HepG2 (cell line): ENCODE data around the gene PRKAG1. TPM values are rescaled to one million over a fixed set of nuclear protein-coding genes. Genes with fewer than 3 reads are reported as not detected.

ENCODE experiments used
- EEA1 ChIP-seq: sonication (generic); formaldehyde crosslinking; IDR thresholded peaks from 2 replicates; pipeline ENCODE4 v1.5.1; 2020; ENCODE audit warnings: mild to moderate bottlenecking, missing genetic modification reagents, borderline replicate concordance
- EZH2 ChIP-seq: conservative IDR thresholded peaks from 2 replicates; pipeline ENCODE4 v1.6.1; 2012; ENCODE audit warnings: mild to moderate bottlenecking, low read depth, low read length, moderate library complexity
- GATAD2A ChIP-seq: IDR thresholded peaks from 2 replicates; pipeline ENCODE4 v1.6.1; 2016
- GTF2F1 ChIP-seq: fragments of 150-350 bp; IDR thresholded peaks from 2 replicates; pipeline ENCODE4 v1.6.1; 2014; ENCODE audit warnings: low read length
- HES4 ChIP-seq: sonication (generic); formaldehyde crosslinking; IDR thresholded peaks from 2 replicates; pipeline ENCODE4 v1.9.0; 2021; ENCODE audit warnings: mild to moderate bottlenecking, missing genetic modification reagents, borderline replicate concordance
- HNRNPLL ChIP-seq: fragments of 200-400 bp; formaldehyde crosslinking; IDR thresholded peaks from 2 replicates; pipeline ENCODE4 v1.6.1; 2017; ENCODE audit warnings: mild to moderate bottlenecking, low read depth, low read length; ENCODE audit not compliant: poor library complexity, severe bottlenecking
- REL ChIP-seq: sonication (generic); formaldehyde crosslinking; conservative IDR thresholded peaks from 2 replicates; pipeline ENCODE4 v1.8.0; 2022; ENCODE audit warnings: mild to moderate bottlenecking, missing genetic modification reagents, moderate library complexity
- SETDB1 ChIP-seq: sonication (generic); formaldehyde crosslinking; IDR thresholded peaks from 2 replicates; pipeline ENCODE4 v1.5.1; 2020; ENCODE audit warnings: missing genetic modification reagents, mild to moderate bottlenecking, borderline replicate concordance
- SNRNP70 ChIP-seq: fragments of 200-400 bp; formaldehyde crosslinking; IDR thresholded peaks from 2 replicates; pipeline ENCODE4 v1.6.1; 2017; ENCODE audit warnings: mild to moderate bottlenecking, low read depth, low read length, moderate library complexity
- YEATS4 ChIP-seq: sonication (generic); formaldehyde crosslinking; IDR thresholded peaks from 2 replicates; pipeline ENCODE4 v1.4.0; 2020; ENCODE audit warnings: missing genetic modification reagents, borderline replicate concordance
- ZNF260 ChIP-seq: sonication (generic); formaldehyde crosslinking; IDR thresholded peaks from 2 replicates; pipeline ENCODE4 v1.4.0; 2020; ENCODE audit warnings: missing genetic modification reagents, low read depth, mild to moderate bottlenecking, borderline replicate concordance
- ZNF264 ChIP-seq: sonication (generic); formaldehyde crosslinking; IDR thresholded peaks from 2 replicates; pipeline ENCODE4 v1.4.0; 2020; ENCODE audit warnings: missing genetic modification reagents
- ZNF335 ChIP-seq: sonication (generic); formaldehyde crosslinking; IDR thresholded peaks from 2 replicates; pipeline ENCODE4 v1.4.0; 2020; ENCODE audit warnings: missing genetic modification reagents
- ZNF367 ChIP-seq: sonication (generic); formaldehyde crosslinking; IDR thresholded peaks from 2 replicates; pipeline ENCODE4 v1.4.0; 2020; ENCODE audit warnings: missing genetic modification reagents, borderline replicate concordance
- ZNF543 ChIP-seq: sonication (generic); formaldehyde crosslinking; IDR thresholded peaks from 2 replicates; pipeline ENCODE4 v1.4.0; 2020; ENCODE audit warnings: mild to moderate bottlenecking, missing genetic modification reagents
- ZNF563 ChIP-seq: sonication (generic); formaldehyde crosslinking; IDR thresholded peaks from 2 replicates; pipeline ENCODE4 v1.8.0; 2022; ENCODE audit warnings: mild to moderate bottlenecking, moderate library complexity, missing genetic modification reagents
- ZNF788 ChIP-seq: sonication (generic); formaldehyde crosslinking; IDR thresholded peaks from 2 replicates; pipeline ENCODE4 v1.5.0; 2020; ENCODE audit warnings: mild to moderate bottlenecking, missing genetic modification reagents, borderline replicate concordance
- polyA plus RNA-seq, 8 experiments: library from polyadenylated mRNA; depleted of rRNA in 3 of 8; stranded (reverse) in 7 of 8; unstranded in 1 of 8; fragments of >200 nt; fragmentation: Illumina TruSeq in 4 of 8; extraction: Trizol in 4 of 8; gene quantifications; 2 replicates each; pipeline versions ENCODE4 v1.2.1 to v1.2.3, GENCODE V29; 2011 to 2016; ENCODE audit warnings: low read depth in 4 of 8, missing spikeins in 1 of 8, mixed read lengths in 1 of 8; ENCODE audit not compliant: insufficient read depth in 1 of 8
- total RNA-seq, 5 experiments: library from RNA; depleted of rRNA; stranded (reverse); fragments of >200 nt; fragmentation: Illumina TruSeq; extraction: Trizol; gene quantifications; 2 replicates each; pipeline ENCODE4 v1.2.3, GENCODE V29; 2016; ENCODE audit warnings: low read depth in 1 of 5
- TF ChIP-seq, protein P1 (sequence below): sonication (generic); formaldehyde crosslinking; IDR thresholded peaks from 2 replicates; pipeline ENCODE4 v1.5.0; 2020; ENCODE audit warnings: mild to moderate bottlenecking, missing genetic modification reagents, borderline replicate concordance
- TF ChIP-seq, protein P2 (sequence below): IDR thresholded peaks from 2 replicates; pipeline ENCODE4 v1.6.1; 2012; ENCODE audit warnings: inconsistent platforms
- TF ChIP-seq, protein P3 (sequence below): sonication (generic); formaldehyde crosslinking; IDR thresholded peaks from 2 replicates; pipeline ENCODE4 v1.4.0; 2020; ENCODE audit warnings: missing genetic modification reagents
- TF ChIP-seq, protein P4 (sequence below): sonication (generic); formaldehyde crosslinking; IDR thresholded peaks from 2 replicates; pipeline ENCODE4 v1.4.0; 2020; ENCODE audit warnings: mild to moderate bottlenecking, missing genetic modification reagents
- TF ChIP-seq, protein P5 (sequence below): sonication (generic); formaldehyde crosslinking; IDR thresholded peaks from 2 replicates; pipeline ENCODE4 v1.4.0; 2020; ENCODE audit warnings: mild to moderate bottlenecking, missing genetic modification reagents

Gene PRKAG1
- total and polyA plus RNA-seq, 2 of the 13 experiments (the other 11 are each of a cell fraction or from before 2014, with no cell fraction given): 26.1 to 32.8 TPM

DNA sequence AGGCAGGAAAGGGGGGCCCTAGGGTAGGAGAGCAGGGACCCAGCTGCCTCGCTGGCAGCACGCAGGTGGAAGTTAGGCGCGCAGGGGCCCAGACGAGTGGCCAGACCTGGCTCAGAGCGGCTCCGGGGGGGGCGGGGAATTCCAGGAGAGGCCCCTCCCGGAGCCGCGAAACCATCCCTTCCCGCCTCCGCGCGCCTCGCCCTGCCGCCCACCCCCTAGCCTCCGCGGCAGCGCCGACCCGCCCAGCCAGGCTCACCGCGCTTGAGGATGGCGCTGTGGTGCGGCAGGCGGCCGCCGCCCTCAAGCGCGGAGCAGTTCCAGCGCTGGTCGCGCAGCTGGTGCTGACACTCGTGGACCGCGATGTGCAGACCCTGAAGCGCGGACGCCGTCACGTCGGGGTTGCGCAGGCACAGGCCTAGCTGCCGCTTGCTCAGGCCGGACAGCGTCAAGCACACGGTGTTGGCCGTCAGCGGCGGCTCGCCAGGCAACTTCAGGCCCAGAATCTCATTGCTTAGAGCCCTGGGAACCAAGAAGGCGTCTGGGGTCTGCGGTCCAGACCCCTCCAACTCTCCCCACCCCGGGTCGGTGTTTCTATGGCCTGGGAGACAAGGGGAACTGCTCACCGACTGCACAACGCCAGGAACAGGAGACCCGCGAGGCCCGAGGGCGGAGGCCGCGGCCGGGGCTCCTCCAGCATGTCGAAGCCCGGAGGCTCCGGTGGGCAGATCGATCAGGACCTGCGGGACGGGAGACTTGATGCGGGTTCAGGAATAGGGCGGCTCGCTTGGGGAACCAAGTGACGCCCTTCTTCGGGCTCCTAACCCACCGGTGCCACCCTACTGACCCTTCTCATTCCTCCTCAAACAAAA is 48.5 kb downstream of the PRKAG1 start (continued):
- TF ChIP-seq ZNF367 (no peak), ZNF264 (no peak), ZNF563 (0 out of 2 replicates have a peak, but pooled peaks have one; percentile 33), SETDB1 (no peak), SNRNP70 (no peak), YEATS4 (CRISPR knock-in tag) (no peak), HNRNPLL (peak; percentile 89), GTF2F1 (no peak), EEA1 (CRISPR knock-in tag) (no peak), REL (no peak), HES4 (CRISPR knock-in tag) (no peak), ZNF260 (no peak), ZNF543 (peak; percentile 19; the same call in 1 of the 2 replicates), GATAD2A (no peak), EZH2 (peak; percentile 81; the same call in 1 of the 2 replicates), ZNF788 (CRISPR knock-in tag) (peak; percentile 49; the same call in 1 of the 2 replicates), ZNF335 (CRISPR knock-in tag) (no peak)
- TF ChIP-seq, protein P1, sequence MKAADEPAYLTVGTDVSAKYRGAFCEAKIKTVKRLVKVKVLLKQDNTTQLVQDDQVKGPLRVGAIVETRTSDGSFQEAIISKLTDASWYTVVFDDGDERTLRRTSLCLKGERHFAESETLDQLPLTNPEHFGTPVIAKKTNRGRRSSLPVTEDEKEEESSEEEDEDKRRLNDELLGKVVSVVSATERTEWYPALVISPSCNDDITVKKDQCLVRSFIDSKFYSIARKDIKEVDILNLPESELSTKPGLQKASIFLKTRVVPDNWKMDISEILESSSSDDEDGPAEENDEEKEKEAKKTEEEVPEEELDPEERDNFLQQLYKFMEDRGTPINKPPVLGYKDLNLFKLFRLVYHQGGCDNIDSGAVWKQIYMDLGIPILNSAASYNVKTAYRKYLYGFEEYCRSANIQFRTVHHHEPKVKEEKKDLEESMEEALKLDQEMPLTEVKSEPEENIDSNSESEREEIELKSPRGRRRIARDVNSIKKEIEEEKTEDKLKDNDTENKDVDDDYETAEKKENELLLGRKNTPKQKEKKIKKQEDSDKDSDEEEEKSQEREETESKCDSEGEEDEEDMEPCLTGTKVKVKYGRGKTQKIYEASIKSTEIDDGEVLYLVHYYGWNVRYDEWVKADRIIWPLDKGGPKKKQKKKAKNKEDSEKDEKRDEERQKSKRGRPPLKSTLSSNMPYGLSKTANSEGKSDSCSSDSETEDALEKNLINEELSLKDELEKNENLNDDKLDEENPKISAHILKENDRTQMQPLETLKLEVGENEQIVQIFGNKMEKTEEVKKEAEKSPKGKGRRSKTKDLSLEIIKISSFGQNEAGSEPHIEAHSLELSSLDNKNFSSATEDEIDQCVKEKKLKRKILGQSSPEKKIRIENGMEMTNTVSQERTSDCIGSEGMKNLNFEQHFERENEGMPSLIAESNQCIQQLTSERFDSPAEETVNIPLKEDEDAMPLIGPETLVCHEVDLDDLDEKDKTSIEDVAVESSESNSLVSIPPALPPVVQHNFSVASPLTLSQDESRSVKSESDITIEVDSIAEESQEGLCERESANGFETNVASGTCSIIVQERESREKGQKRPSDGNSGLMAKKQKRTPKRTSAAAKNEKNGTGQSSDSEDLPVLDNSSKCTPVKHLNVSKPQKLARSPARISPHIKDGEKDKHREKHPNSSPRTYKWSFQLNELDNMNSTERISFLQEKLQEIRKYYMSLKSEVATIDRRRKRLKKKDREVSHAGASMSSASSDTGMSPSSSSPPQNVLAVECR (CRISPR knock-in tag): 0 out of 2 replicates have a peak, but pooled peaks have one; percentile 22
- TF ChIP-seq, protein P2, sequence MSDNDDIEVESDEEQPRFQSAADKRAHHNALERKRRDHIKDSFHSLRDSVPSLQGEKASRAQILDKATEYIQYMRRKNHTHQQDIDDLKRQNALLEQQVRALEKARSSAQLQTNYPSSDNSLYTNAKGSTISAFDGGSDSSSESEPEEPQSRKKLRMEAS: peak; percentile 30; the same call in 1 of the 2 replicates
- TF ChIP-seq, protein P3, sequence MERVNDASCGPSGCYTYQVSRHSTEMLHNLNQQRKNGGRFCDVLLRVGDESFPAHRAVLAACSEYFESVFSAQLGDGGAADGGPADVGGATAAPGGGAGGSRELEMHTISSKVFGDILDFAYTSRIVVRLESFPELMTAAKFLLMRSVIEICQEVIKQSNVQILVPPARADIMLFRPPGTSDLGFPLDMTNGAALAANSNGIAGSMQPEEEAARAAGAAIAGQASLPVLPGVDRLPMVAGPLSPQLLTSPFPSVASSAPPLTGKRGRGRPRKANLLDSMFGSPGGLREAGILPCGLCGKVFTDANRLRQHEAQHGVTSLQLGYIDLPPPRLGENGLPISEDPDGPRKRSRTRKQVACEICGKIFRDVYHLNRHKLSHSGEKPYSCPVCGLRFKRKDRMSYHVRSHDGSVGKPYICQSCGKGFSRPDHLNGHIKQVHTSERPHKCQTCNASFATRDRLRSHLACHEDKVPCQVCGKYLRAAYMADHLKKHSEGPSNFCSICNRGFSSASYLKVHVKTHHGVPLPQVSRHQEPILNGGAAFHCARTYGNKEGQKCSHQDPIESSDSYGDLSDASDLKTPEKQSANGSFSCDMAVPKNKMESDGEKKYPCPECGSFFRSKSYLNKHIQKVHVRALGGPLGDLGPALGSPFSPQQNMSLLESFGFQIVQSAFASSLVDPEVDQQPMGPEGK: 0 out of 2 replicates have a peak, but pooled peaks have one; percentile 29
- TF ChIP-seq, protein P4, sequence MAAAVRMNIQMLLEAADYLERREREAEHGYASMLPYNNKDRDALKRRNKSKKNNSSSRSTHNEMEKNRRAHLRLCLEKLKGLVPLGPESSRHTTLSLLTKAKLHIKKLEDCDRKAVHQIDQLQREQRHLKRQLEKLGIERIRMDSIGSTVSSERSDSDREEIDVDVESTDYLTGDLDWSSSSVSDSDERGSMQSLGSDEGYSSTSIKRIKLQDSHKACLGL (CRISPR knock-in tag): peak; percentile 55; the same call in 1 of the 2 replicates
- TF ChIP-seq, protein P5, sequence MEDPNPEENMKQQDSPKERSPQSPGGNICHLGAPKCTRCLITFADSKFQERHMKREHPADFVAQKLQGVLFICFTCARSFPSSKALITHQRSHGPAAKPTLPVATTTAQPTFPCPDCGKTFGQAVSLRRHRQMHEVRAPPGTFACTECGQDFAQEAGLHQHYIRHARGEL (CRISPR knock-in tag): 0 out of 2 replicates have a peak, but pooled peaks have one; percentile 38
